T-helper 17 cell (primary cell): ENCODE data around the gene LEMD2. TPM values are rescaled to one million over a fixed set of nuclear protein-coding genes. Genes with fewer than 3 reads are reported as not detected.

Source experiments
- ATAC-seq: fragments of 150-1000 bp; cut with Tn5 transposase; 2 replicates; pipeline ENCODE4 v1.10.0; 2021; ENCODE audit warnings: mild to moderate bottlenecking, moderate library complexity
- DNase-seq, 3 donors: peaks; one replicate each; pipeline versions ENCODE4 v3.0.0 to v3.0.0-alpha.2; 2020 to 2021
- H3K9me3 ChIP-seq: one replicate; pipeline ENCODE4 v1.7.0; 2013; ENCODE audit warnings: low read length, mild to moderate bottlenecking; ENCODE audit not compliant: control insufficient read depth, poor library complexity, severe bottlenecking
- H3K27ac Mint-ChIP-seq: one replicate; pipeline ENCODE4 v1.8.0; 2022; ENCODE audit warnings: mild to moderate bottlenecking, moderate library complexity, mixed read lengths
- H3K27me3 Mint-ChIP-seq: one replicate; pipeline ENCODE4 v1.8.0; 2022; ENCODE audit warnings: mixed read lengths
- H3K36me3 Mint-ChIP-seq: one replicate; pipeline ENCODE4 v1.8.0; 2022; ENCODE audit warnings: low read depth, mixed read lengths
- H3K4me1 Mint-ChIP-seq: one replicate; pipeline ENCODE4 v1.8.0; 2022; ENCODE audit warnings: mild to moderate bottlenecking, mixed read lengths
- H3K4me3 Mint-ChIP-seq: one replicate; pipeline ENCODE4 v1.8.0; 2022; ENCODE audit warnings: mild to moderate bottlenecking, moderate library complexity, mixed read lengths
- total RNA-seq, 4 donors: library from RNA in 2 of 4; stranded (reverse) in 2 of 4; gene quantifications; one replicate each; pipeline ENCODE4 v1.2.3 and lab custom pipeline; 2022 to 2026

Gene LEMD2
- total RNA-seq, 2 donors from 2014 or later: 101 to 120 TPM

DNA sequence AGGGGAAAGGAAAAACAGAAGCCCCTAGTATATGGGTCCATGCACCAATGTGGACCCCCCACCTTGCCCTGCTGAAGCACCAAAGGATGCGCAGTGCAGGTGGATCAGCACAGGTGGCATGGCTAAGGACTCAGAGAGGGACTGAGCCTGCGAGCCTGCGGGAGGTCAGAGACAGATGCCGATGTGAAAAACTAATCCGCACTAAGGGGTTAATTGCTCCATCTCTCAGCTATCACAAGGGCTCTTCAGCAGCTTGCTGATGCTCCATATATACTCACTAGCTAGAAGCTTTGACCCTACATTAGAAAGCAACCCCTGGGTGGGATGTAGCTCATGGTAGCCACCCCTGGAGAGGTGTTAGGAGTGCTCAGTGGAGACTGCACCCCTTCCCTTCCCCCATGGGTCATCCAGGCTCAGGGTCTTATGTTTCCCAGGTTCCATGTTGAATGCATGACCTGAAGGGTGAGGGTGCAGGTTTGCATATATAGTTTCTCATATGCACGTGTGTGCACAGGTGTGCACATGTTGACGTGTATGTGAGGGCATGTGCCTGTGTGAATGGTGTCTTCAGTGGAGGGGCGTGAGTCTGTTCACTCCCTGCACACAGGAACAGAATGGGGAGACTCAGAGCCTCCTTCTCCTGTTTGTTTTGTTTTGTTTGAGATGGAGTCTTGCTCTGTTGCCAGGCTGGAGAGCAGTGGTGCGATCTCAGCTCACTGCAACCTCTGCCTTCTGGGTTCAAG lies 28.9 kb downstream of the LEMD2 start:
- H3K4me1 Mint-ChIP-seq: peaks cover 3% of the 10 kb centered on the region
- DNase-seq (no peak), ATAC-seq (no peak)
- no peaks in the 10 kb centered on the region for H3K36me3 Mint-ChIP-seq
- no peak overlapping the region for H3K4me3 Mint-ChIP-seq
- no peak overlapping the region for H3K27ac Mint-ChIP-seq
- peaks cover 30% of the 10 kb centered on the region for H3K27me3 Mint-ChIP-seq
- no peaks in the 10 kb centered on the region for H3K9me3 ChIP-seq

DNA sequence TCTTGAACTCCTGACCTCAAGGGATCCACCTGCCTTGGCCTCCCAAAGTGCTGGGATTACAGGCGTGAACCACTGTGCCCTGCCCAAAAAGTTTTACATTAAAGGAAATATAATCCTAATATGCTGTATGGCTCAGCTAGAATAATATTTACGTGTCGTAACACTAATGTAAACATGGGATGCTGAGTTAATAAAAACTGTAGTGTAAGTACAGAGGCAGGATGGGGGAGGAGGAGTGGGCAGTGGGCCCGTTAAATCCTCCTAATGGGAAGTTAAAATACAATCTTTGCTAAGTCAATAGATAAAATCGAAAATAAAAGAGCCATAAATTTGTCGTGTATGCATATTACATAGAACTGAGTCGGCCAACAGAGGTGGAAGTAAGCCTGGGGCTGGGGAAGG lies 30.1 kb downstream of the LEMD2 start:
- no peaks in the 10 kb centered on the region for H3K9me3 ChIP-seq
- no peak overlapping the region for H3K4me3 Mint-ChIP-seq
- no peak overlapping the region for H3K27ac Mint-ChIP-seq
- ATAC-seq (no peak), DNase-seq (no peak)
- H3K4me1 Mint-ChIP-seq: peaks cover 3% of the 10 kb centered on the region
- no peaks in the 10 kb centered on the region for H3K36me3 Mint-ChIP-seq
- peaks cover 20% of the 10 kb centered on the region for H3K27me3 Mint-ChIP-seq

DNA sequence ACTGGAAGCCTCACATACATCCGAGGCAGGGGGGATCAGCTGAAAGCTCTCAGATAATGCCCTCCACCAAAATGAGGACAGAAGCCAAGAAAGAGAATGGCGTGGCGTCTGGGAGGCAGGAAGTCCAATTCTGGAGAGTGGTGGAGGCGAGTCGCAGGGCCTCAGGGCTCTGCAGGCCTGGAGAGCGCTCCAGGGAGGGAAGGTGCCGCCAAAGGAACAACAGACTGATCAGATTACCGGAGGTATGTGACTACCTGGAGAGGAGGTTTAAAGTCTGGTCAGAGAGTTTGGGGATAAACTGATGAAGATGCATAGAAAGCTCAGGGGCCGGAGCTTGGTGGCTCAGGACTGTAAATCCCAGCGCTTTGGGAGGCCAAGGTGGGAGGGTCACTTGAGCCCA lies 31.0 kb downstream of the LEMD2 start:
- H3K4me3 Mint-ChIP-seq: no peak overlapping the region
- no peak overlapping the region for H3K27ac Mint-ChIP-seq
- peaks cover 18% of the 10 kb centered on the region for H3K27me3 Mint-ChIP-seq
- H3K36me3 Mint-ChIP-seq: no peaks in the 10 kb centered on the region
- peaks cover 3% of the 10 kb centered on the region for H3K4me1 Mint-ChIP-seq
- no peak for DNase-seq
- H3K9me3 ChIP-seq: no peaks in the 10 kb centered on the region
- no peak for ATAC-seq

DNA sequence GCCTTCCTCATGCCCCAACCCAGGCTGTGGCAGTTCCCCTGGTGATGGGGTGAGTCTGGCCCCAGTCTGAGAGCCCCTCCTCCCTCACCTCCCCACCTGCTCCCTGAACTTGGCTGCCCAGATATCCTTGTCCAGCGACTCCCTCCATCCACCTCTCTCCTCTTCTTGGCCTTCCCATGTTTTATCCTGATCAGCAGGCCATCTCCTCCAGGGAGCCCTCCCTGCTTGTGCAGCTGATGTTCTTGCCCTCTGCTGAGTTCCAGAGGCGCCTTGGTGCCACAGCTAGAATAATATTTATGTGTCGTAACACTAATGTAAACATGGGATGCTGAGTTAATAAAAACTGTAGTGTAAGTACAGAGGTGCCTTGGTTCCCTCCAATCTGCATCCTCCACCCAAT lies 31.8 kb downstream of the LEMD2 start:
- no peak for ATAC-seq

DNA sequence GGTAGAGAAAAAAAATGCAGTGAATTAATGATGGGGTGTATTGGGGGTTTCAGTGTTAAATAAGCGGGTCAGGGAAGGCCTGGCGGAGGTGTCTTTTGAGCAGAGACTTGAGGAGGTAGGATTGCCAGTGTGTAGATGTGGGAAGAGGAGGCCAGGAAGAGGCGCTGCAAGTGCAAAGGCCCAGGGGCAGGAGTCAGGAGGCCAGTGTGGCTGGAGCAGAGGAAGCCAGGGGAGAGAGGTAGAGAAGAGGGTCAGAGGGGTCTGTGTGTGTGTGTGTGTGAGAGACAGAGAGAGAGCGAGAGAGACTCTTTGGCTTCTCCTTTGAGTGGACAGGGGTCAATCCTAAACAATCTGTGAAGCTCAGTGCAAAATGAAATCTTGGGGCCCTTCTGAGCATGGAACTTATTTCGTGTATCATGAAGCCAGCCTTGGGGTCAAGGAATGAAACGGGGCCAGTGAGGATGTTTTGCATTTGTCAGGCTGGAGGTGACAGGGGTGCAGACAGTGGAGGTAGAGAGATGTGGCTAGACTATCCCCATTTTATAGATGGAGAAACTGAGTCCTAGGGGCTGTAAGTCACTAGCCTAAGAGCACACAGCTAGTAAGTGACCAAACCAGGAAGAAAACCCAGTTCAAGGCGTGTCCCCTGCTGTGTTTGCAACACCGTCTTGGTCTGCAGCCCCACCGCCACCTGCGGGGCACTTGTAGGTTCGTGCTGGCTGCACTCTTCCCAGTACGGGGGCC lies 32.5 kb downstream of the LEMD2 start:
- no peak overlapping the region for H3K27ac Mint-ChIP-seq
- no peak for DNase-seq
- no peak for ATAC-seq
- peaks cover 18% of the 10 kb centered on the region for H3K27me3 Mint-ChIP-seq
- H3K4me1 Mint-ChIP-seq: no peaks in the 10 kb centered on the region
- no peaks in the 10 kb centered on the region for H3K9me3 ChIP-seq
- no peak overlapping the region for H3K4me3 Mint-ChIP-seq
- no peaks in the 10 kb centered on the region for H3K36me3 Mint-ChIP-seq

More for the DNA sequence above, 31.8 kb downstream of the LEMD2 start:
- no peak for DNase-seq
- Mint-ChIP-seq H3K36me3 (no peaks in the 10 kb centered on the region), H3K4me1 (peaks cover under 1% of the 10 kb centered on the region), H3K4me3 (no peak overlapping the region), H3K27me3 (peaks cover 18% of the 10 kb centered on the region), H3K27ac (no peak overlapping the region)
- no peaks in the 10 kb centered on the region for H3K9me3 ChIP-seq

DNA sequence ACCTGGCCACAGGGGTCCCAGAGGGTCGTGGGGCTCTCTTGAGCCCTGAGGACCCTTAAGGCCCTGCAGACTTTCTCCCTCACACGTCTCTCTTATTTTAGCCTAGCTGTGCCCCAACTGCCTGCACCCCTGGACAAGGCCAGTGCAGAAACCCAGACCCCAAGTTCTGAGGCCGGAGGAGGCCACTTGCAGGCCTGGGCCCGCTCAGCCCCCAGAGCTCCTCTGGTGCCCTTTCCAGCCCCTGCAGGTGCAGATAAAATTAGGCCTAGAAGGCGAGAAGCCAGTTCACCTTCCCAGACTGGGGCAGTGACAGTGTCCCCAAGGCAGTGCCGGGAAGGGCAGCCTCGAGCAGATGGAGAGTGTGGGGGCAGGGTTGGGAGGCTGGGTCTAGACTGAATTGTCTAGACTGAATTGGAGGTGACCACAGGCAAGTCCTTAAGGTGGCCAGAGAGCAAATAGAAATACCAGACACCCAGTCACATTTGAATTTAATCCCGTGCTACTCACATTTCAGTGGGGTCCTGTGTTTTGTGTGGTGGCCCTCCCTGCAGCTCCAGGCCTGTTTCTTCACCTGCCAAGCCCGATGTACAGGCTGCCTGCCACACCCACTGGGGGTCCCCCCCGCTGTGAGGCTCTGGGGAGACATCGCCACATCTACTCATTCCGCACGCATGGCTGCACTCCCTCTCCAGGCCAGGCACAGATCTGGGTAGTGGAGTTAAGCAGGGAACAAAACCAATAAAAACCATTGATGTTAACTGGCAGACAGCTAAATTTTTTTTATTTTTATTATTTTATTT lies 33.7 kb downstream of the LEMD2 start:
- Mint-ChIP-seq H3K4me3 (no peak overlapping the region), H3K36me3 (no peaks in the 10 kb centered on the region), H3K4me1 (peaks cover 7% of the 10 kb centered on the region), H3K27me3 (peaks cover 18% of the 10 kb centered on the region), H3K27ac (no peak overlapping the region)
- H3K9me3 ChIP-seq: no peaks in the 10 kb centered on the region
- ATAC-seq (no peak), DNase-seq (no peak)

DNA sequence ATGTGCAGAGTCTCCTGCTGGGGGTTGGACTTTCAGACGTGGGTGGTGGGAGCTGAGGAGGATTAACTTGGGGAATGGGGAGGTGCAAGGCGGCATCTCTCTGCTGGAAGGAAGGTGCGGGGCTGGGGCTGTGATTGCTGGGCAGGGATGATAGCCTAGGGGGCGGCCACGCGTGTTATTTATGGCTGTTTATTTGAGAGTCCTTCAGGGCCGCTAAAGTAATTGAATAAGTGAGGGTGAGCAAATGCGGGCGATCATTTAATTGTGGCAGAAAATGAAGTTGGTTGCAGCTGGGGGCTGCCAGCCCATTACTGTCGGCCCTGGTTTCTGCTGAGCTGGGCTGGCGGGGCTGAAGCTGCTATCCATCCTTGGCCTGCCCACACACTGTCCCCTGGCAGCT lies 34.7 kb downstream of the LEMD2 start:
- peaks cover 25% of the 10 kb centered on the region for H3K27me3 Mint-ChIP-seq
- DNase-seq: no peak
- H3K4me3 Mint-ChIP-seq: no peak overlapping the region
- H3K4me1 Mint-ChIP-seq: peaks cover 9% of the 10 kb centered on the region
- ATAC-seq: no peak
- no peaks in the 10 kb centered on the region for H3K9me3 ChIP-seq
- no peak overlapping the region for H3K27ac Mint-ChIP-seq
- H3K36me3 Mint-ChIP-seq: no peaks in the 10 kb centered on the region

DNA sequence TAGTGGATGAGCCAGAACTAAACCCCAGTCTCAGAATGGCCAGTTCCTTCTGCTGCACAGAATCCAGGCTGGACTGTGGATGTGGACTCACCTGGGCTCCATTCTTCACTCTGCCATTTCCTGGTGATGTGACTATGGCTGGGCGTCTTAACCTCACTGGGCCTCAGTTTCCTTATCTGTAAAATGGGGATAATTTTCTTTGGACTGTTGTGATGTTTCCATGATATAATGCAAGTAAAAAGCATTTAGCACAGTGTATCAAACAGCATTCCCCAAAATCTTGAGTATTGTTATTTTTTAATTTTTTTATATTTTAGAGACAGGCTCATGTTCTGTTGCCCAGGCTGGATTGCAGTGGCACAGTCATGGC lies 36.3 kb downstream of the LEMD2 start:
- Mint-ChIP-seq H3K27ac (no peak overlapping the region), H3K36me3 (no peaks in the 10 kb centered on the region), H3K4me1 (peaks cover 9% of the 10 kb centered on the region), H3K4me3 (no peak overlapping the region), H3K27me3 (peaks cover 29% of the 10 kb centered on the region)
- no peaks in the 10 kb centered on the region for H3K9me3 ChIP-seq
- DNase-seq (no peak), ATAC-seq (no peak)

DNA sequence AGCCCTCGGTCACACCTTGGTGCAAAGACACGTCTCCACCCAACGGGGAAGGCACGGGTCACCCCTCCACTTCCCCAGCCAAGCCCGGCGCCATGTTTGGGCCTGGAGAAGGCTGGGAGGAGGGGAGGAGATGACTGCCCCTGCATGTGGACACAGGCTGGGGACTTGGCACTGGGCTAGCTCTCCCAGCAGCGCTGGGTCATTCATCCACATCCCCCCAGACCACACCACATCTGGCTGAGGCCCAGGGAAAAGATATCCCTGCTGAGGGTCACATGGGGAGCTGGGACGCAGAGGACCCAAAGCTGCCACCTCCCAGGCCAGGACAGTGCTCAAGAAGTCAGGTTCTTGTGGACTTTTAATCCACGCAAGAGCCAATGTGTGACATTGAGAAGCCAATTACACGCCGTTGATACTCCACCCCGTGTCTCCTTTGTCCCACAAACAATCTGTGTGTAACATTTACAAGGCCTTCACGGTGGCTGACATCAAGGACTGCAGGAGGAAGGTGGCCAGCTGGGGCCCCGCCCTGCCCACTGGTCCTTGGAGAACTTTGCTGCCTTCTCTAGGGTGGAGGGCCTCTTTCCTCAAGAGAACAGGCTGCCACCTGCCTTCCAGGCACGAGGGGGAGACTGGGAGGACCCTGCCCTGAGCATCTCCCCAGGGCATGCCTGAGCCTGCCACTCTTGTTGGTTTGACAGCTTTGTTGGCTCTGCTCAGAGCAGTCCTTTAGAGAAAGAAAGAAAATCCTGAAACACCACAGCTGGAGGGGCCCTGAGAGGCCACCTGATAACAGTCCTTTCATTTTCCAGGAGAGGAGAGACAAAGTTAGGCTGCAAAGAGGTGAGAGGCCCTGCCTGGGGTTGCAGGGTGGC lies 36.9 kb downstream of the LEMD2 start:
- Mint-ChIP-seq H3K27ac (no peak overlapping the region), H3K36me3 (no peaks in the 10 kb centered on the region), H3K4me1 (peaks cover 12% of the 10 kb centered on the region), H3K27me3 (peaks cover 29% of the 10 kb centered on the region), H3K4me3 (no peak overlapping the region)
- DNase-seq (no peak), ATAC-seq (no peak)
- no peaks in the 10 kb centered on the region for H3K9me3 ChIP-seq

DNA sequence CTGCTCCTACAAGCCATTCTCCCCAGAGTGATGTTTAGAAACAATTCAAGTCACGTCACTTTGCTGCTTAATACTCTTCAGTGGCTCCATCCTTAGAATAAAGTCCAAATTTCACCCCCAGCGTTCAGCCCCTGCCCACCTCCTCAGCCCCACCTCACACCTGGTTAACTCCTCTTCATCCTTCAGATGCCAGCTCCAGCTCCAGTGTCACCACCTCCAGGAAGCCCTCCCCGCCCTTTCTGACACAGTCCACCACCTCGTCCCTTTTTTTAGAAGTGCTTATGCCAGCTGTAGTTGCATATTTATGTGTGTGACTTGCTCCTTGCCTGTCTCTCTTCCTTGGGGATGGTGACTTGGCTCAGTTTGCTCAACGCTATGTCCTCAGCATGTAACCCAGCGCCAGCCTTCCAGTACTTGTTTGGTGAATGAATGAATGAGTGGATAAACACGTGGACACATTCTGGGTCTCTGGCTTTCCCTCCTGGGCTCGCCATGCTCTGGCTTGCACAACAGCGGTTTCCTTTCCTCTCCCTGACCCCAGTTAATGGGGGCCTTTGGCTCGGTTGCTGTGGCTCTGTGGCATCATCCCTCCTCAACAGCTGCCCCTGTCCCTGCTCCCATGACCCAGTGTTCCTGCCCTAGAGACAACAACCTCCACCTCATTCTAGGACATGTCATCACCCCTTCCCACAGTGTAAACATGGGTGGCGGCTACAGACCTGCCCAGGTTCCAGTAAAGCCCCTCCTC lies 38.5 kb downstream of the LEMD2 start:
- Mint-ChIP-seq H3K4me3 (no peak overlapping the region), H3K27me3 (peaks cover 21% of the 10 kb centered on the region), H3K36me3 (no peaks in the 10 kb centered on the region), H3K4me1 (peaks cover 12% of the 10 kb centered on the region), H3K27ac (no peak overlapping the region)
- ATAC-seq (no peak), DNase-seq (no peak)
- no peaks in the 10 kb centered on the region for H3K9me3 ChIP-seq

DNA sequence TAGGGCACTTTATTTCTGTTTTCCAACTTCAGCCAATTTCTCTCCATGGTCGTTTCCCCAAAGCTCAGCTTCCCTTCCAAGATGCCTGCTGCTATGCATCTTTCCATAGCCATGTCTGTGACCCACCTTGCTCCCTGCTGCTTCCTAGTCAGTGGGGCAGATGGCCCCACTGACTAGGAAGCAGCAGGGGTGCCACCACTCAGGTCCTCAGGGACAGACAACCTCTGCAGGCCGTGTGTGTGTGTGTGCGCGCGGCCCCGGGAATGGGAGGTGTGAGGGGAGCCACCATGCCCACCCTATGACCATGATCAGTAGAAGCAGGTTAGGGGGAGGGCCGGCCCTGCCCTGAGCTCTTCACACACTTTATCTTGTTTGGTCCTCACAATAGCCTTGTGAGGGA lies 39.5 kb downstream of the LEMD2 start:
- peaks cover 12% of the 10 kb centered on the region for H3K4me1 Mint-ChIP-seq
- H3K27me3 Mint-ChIP-seq: peaks cover 21% of the 10 kb centered on the region
- DNase-seq (no peak), ATAC-seq (no peak)
- no peaks in the 10 kb centered on the region for H3K9me3 ChIP-seq
- H3K36me3 Mint-ChIP-seq: no peaks in the 10 kb centered on the region
- H3K27ac Mint-ChIP-seq: no peak overlapping the region
- H3K4me3 Mint-ChIP-seq: no peak overlapping the region

DNA sequence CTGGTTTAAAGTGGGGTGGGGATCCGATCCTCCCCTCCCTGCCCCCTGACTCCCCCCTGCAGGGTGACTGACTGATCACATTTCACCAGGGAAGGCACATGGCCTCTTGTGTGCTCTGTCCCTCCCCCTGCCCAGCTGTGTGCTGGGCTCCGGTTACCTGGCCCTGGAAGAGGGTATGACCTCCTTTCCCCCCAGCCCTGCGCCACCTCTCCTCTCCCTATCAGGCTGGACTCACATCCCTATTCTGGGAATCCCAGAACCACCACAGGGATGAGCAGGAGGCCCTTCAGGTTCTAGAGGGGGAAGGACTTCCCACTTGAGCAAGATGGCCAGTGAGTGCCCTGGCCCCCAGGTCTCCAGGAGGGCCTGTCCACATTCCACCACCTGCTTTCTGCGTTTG lies 40.1 kb downstream of the LEMD2 start:
- H3K9me3 ChIP-seq: no peaks in the 10 kb centered on the region
- ATAC-seq (no peak), DNase-seq (no peak)
- Mint-ChIP-seq H3K4me3 (no peak overlapping the region), H3K27ac (no peak overlapping the region), H3K4me1 (peaks cover 15% of the 10 kb centered on the region), H3K27me3 (peaks cover 26% of the 10 kb centered on the region), H3K36me3 (no peaks in the 10 kb centered on the region)
